Astrocyte (in vitro differentiated cells and primary cell): ENCODE measurements around the gene ANKRD34A. TPM values are rescaled to one million over a fixed set of nuclear protein-coding genes. Genes with fewer than 3 reads are reported as not detected.

Source experiments
- DNase-seq: peaks from one replicate; pipeline ENCODE4 v3.0.0-alpha.2; 2010; ENCODE audit warnings: low read depth
- FAIRE-seq: peaks from 2 replicates; lab custom pipeline; 2011; peaks lifted over from hg19 to GRCh38; lab: Jason Lieb, UNC
- H2AFZ ChIP-seq: 2 replicates; pipeline ENCODE4 v1.6.0; 2012; ENCODE audit warnings: low read depth, low read length, inconsistent platforms
- H3K27ac ChIP-seq: 2 replicates; pipeline ENCODE4 v1.5.1; 2011; ENCODE audit warnings: low read depth, low read length, inconsistent platforms
- H3K27me3 ChIP-seq: 2 replicates; pipeline ENCODE4 v1.6.0; 2011; ENCODE audit warnings: low read length, inconsistent platforms; ENCODE audit not compliant: insufficient read depth
- H3K36me3 ChIP-seq: 2 replicates; pipeline ENCODE4 v1.5.1; 2011; ENCODE audit warnings: low read length, inconsistent platforms; ENCODE audit not compliant: insufficient read depth
- H3K4me1 ChIP-seq: 2 replicates; pipeline ENCODE4 v1.5.1; 2011; ENCODE audit warnings: low read length, inconsistent platforms; ENCODE audit not compliant: insufficient read depth
- H3K4me2 ChIP-seq: 2 replicates; pipeline ENCODE4 v1.6.0; 2012; ENCODE audit warnings: low read length, inconsistent platforms
- H3K4me3 ChIP-seq: 2 replicates; pipeline ENCODE4 v1.5.1; 2011; ENCODE audit warnings: low read depth, mild to moderate bottlenecking, low read length, inconsistent platforms; ENCODE audit not compliant: insufficient read depth
- H3K79me2 ChIP-seq: 2 replicates; pipeline ENCODE4 v1.6.0; 2012; ENCODE audit warnings: mild to moderate bottlenecking, low read length, inconsistent platforms; ENCODE audit not compliant: insufficient read depth
- H3K9ac ChIP-seq: 2 replicates; pipeline ENCODE4 v1.6.0; 2012; ENCODE audit warnings: mild to moderate bottlenecking, low read length, inconsistent platforms
- H3K9me3 ChIP-seq: 2 replicates; pipeline ENCODE4 v1.5.1; 2012; ENCODE audit warnings: low read depth, mild to moderate bottlenecking, low read length, inconsistent platforms; ENCODE audit not compliant: insufficient read depth
- H4K20me1 ChIP-seq: 2 replicates; pipeline ENCODE4 v1.6.0; 2012; ENCODE audit warnings: low read length, inconsistent platforms; ENCODE audit not compliant: insufficient read depth
- H3K27ac Mint-ChIP-seq: one replicate; pipeline ENCODE4 v1.8.0; 2021; ENCODE audit warnings: mild to moderate bottlenecking, mixed read lengths; ENCODE audit not compliant: unreplicated experiment
- H3K27me3 Mint-ChIP-seq: one replicate; pipeline ENCODE4 v1.8.0; 2021; ENCODE audit warnings: low read depth, mixed read lengths; ENCODE audit not compliant: unreplicated experiment
- H3K36me3 Mint-ChIP-seq: one replicate; pipeline ENCODE4 v1.8.0; 2021; ENCODE audit warnings: low read depth, mixed read lengths; ENCODE audit not compliant: unreplicated experiment
- H3K4me1 Mint-ChIP-seq: one replicate; pipeline ENCODE4 v1.8.0; 2021; ENCODE audit warnings: low read depth, mixed read lengths; ENCODE audit not compliant: unreplicated experiment
- H3K4me3 Mint-ChIP-seq: one replicate; pipeline ENCODE4 v1.8.0; 2021; ENCODE audit warnings: mild to moderate bottlenecking, moderate library complexity, mixed read lengths; ENCODE audit not compliant: unreplicated experiment
- H3K9me3 Mint-ChIP-seq: one replicate; pipeline ENCODE4 v1.8.0; 2021; ENCODE audit warnings: mild to moderate bottlenecking, mixed read lengths; ENCODE audit not compliant: unreplicated experiment
- EZH2 ChIP-seq: IDR thresholded peaks from 2 replicates; pipeline ENCODE4 v1.6.1; 2012; ENCODE audit warnings: mild to moderate bottlenecking, low read length, inconsistent platforms; ENCODE audit not compliant: insufficient read depth
- total RNA-seq: library from RNA; stranded (reverse); gene quantifications from 2 replicates; pipeline ENCODE4 v1.2.1, GENCODE V29; 2021
- TF ChIP-seq, protein P1 (sequence below): IDR thresholded peaks from 2 replicates; pipeline ENCODE4 v1.5.1; 2011; ENCODE audit warnings: low read depth, mild to moderate bottlenecking, inconsistent platforms, low read length, moderate library complexity; ENCODE audit not compliant: insufficient read depth

ANKRD34A gene
- total RNA-seq, 1 donor from 2014 or later: 5.8 TPM

DNA sequence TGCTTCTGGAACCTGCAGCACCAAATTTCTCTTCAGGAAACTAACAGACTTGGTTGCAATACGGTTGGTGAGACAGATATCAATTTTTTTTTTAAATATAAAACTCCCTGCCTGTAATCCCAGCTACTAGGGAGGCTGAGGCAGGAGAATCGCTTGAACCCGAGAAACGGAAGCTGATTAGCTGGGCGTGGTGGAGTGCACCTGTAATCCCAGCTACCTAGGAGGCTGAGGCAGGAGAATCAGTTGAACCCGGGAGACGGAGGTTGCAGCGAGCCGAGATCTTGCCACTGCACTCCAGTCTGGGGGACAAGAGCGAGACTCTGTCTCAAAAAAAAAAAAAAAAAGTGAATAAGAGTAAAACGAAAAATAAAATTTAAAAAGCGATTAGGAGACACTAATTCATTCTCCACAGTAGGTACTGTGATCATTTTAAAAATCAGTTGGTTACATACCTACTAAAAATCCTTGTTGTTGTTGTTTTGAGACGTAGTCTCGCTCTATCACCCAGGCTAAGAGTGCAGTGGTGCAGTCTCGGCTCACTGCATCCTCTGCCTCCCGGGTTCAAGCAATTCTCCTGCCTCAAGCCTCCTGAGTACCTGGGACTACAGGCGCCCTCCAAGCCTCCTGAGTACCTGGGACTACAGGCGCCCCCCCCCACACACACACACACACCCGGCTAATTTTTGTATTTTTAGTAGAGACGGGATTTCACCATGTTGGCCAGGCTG lies 36.3 kb downstream of the ANKRD34A start:
- Mint-ChIP-seq H3K27ac (peak overlapping the region; percentile 58), H3K27me3 (no peaks in the 10 kb centered on the region), H3K9me3 (peaks cover 2% of the 10 kb centered on the region), H3K4me1 (peaks cover 7% of the 10 kb centered on the region), H3K36me3 (peaks cover 8% of the 10 kb centered on the region), H3K4me3 (peak overlapping the region; percentile 60)
- peak overlapping the region; percentile 92 for H3K4me2 ChIP-seq
- H3K79me2 ChIP-seq: peaks cover 20% of the 10 kb centered on the region
- H3K4me1 ChIP-seq: peaks cover 9% of the 10 kb centered on the region
- H3K9ac ChIP-seq: peak overlapping the region; percentile 98
- FAIRE-seq: no peak
- peak overlapping the region; percentile 96 for H3K27ac ChIP-seq
- no peaks in the 10 kb centered on the region for H3K9me3 ChIP-seq
- H2AFZ ChIP-seq: peak overlapping the region; percentile 59
- peaks cover 7% of the 10 kb centered on the region for H3K36me3 ChIP-seq
- no peaks in the 10 kb centered on the region for H3K27me3 ChIP-seq
- H4K20me1 ChIP-seq: peaks cover 4% of the 10 kb centered on the region
- peak overlapping the region; percentile 98 for H3K4me3 ChIP-seq
- no peak for DNase-seq
- TF ChIP-seq, protein P1, sequence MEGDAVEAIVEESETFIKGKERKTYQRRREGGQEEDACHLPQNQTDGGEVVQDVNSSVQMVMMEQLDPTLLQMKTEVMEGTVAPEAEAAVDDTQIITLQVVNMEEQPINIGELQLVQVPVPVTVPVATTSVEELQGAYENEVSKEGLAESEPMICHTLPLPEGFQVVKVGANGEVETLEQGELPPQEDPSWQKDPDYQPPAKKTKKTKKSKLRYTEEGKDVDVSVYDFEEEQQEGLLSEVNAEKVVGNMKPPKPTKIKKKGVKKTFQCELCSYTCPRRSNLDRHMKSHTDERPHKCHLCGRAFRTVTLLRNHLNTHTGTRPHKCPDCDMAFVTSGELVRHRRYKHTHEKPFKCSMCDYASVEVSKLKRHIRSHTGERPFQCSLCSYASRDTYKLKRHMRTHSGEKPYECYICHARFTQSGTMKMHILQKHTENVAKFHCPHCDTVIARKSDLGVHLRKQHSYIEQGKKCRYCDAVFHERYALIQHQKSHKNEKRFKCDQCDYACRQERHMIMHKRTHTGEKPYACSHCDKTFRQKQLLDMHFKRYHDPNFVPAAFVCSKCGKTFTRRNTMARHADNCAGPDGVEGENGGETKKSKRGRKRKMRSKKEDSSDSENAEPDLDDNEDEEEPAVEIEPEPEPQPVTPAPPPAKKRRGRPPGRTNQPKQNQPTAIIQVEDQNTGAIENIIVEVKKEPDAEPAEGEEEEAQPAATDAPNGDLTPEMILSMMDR: no peak
- TF ChIP-seq EZH2: no peak

GRCh38 chr1:145927063-145927886 lies 37.1 kb downstream of the ANKRD34A start, which contains the start of gene RBM8A:
Gene RBM8A (minus strand): TSS chr1:145927484. CDS start chr1:145927426, 58 bp downstream.
- DNase-seq: peak; percentile 97
- Histone ChIP-seq H3K4me3 (peak within 1 kb of the TSS; percentile 98), H4K20me1 (peaks cover 4% of the 10 kb centered on the region), H2AFZ (peak within 1 kb of the TSS; percentile 88), H3K27me3 (no peaks in the 10 kb centered on the region), H3K79me2 (peaks cover 20% of the 10 kb centered on the region), H3K9ac (peak within 1 kb of the TSS; percentile 98), H3K4me1 (peaks cover 9% of the 10 kb centered on the region), H3K9me3 (no peaks in the 10 kb centered on the region), H3K4me2 (peak within 1 kb of the TSS; percentile 92), H3K27ac (peak within 1 kb of the TSS; percentile 96), H3K36me3 (peaks cover 9% of the 10 kb centered on the region)
- Mint-ChIP-seq H3K4me3 (no peak within 1 kb of the TSS), H3K36me3 (peaks cover 7% of the 10 kb centered on the region), H3K9me3 (peaks cover 2% of the 10 kb centered on the region), H3K27ac (no peak within 1 kb of the TSS), H3K27me3 (no peaks in the 10 kb centered on the region), H3K4me1 (peaks cover 8% of the 10 kb centered on the region)
- FAIRE-seq: no peak
- TF ChIP-seq, protein P1: peak; percentile 52
- TF ChIP-seq EZH2: no peak
